Cerebellar nuclear complex (tissue), 1 donor: Measurements from ENCODE around the gene PHYKPL.
A peak's percentile ranks its signal among the peaks of the same experiment; 100 is the strongest.
"Not testable (repeated sequence)": the region's sequence is repeated elsewhere in the genome, so short reads cannot be mapped to it uniquely, and the experiment has no call there.

ENCODE experiments used
- DNase-seq, 2 experiments: peaks; one replicate each; lab custom pipeline; 2025; lab: John Stamatoyannopoulos, UW

The PHYKPL gene

DNA sequence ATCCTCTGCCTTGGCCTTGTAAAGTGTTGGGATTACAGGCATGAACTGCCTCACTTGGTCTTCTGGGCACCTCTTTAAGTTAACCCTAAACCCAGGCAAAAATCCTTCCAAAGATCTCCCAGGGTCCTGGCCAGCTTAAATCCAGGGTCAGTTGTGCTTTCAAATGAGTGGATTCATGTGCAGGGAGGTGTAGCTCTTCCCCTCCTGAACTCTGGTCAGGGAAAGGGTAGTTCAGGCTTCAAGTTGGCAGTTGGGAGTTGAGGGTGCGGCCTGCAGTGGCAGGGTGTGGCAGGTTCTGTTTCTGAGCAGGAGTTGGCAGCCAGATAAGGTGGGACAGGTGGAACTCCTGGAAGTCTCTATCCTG is 24.7 kb downstream of the PHYKPL start:
- no peak for DNase-seq

DNA sequence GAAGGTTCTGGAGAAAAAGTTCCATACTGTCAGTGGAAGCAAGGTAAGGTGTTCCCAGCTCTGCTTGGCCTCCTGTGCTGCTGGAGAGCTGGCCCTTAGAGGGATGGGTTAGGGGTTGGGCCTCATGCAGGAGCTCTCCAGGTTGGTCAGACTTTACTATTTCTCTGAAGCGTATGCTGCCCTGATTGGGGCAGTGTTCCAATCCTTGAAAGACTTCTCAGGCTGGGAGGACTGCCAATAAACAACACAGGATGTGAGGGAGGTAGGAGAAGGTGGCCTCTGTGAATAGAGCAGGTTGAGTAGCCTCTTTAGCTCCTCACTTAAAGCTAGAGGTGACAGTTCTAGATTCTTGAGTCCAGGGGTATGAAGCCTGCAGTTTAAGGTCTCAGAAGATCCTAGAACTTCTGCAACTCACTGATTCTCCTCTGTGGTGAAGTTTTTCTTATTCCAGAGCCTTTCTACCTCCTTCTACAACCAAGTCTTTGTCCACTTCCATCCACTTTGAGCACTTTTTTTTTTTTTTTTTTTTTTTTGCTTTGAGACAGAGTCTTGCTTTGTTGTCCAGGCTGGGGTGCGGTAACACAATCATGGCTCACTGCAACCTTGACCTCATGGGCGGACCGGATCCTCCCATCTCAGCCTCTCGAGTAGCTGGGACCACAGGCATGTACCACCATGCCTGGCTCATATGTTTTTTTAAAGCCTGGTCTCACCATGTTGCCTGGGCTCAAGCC is 25.3 kb downstream of the PHYKPL start:
- DNase-seq, result no peak

DNA sequence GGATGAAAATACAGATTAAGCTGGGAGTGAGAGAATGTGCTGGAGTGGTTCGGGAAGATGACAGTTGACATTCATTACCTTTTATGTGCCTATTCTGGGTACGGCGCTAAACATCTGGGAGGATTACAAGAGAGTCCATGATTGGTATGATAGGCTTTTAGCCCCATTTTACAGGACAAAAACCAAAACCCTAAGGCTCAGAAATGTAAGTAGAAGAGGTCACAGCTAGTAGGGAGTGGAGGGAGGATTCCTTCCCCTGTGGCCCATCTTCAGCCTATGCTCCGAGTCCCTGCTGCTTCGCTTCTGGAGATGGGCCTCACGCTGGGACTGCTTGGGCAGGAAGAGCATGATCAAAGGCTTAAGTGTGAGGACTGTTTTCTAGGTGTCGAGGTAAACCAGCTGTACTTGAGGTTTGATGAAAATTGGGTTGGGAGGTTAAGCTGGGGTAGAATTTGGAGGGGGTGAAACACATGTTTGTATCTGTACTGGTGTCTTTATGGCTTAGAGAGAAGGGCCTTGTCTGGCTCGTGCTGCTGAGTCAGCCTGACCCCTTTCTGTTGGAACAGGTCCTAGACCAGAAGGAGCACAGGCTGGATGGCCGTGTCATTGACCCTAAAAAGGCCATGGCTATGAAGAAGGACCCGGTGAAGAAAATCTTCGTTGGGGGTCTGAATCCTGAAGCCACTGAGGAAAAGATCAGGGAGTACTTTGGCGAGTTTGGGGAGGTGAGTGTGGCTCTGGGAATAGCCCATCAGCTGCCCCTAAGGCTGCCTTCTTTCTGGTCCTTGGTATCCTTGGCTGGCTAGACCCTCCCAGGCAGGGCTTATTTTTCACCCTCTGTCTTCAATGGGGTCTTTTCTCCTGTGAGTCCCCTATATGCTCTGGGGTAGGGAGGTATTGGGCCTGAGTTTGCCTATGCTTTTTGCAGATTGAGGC is 26.2 kb downstream of the PHYKPL start:
- DNase-seq, result no peak

DNA sequence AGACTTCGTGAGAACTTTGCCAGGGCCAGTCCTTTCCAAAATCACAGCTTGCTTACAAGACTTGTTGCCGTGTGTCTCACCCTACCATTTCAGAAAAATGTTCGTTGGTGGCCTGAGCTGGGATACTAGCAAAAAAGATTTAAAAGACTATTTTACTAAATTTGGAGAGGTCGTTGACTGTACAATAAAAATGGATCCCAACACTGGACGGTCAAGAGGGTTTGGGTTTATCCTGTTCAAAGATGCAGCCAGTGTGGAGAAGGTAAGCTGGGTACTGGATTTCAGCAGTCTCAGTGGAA is 26.9 kb downstream of the PHYKPL start:
- DNase-seq, result no peak

DNA sequence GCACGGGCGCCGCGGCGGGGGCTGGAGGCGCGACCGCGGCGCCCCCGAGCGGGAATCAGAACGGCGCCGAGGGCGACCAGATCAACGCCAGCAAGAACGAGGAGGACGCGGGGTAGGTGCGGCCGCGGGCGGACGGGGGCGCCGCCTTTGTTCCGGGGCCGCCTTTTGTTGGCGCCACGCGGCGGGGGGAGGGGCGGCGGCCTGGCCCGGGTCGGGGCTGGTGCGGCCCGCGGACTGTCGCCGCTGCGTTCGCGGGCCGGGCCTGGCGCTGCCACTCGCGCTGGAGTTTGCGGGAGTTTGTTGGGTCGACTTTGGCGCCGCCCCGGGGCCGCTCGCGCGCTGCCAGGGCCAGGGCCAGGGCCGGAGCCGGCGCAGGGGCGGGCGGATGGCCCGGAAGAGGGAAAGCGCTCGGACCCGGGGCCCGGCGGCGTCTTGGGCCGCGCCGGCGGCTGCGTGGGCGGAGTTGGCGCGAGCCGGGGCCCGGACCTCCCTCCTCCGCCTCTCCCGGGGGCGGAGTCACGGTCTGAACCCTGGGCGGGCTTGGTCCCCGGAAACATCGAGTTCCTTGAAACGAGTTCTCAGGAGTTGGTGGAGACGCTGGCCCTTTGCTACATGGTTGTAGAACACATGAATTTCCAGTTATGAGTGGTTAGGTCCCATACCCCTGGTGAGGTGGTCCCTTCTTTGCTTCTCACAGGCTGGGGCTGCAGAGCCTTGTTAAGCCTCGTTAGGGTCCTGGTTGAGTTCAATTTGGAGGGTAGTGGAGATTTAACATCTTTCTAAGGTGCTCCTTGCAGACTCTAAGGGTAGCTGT is 27.5 kb downstream of the PHYKPL start:
- DNase-seq, result no peak

DNA sequence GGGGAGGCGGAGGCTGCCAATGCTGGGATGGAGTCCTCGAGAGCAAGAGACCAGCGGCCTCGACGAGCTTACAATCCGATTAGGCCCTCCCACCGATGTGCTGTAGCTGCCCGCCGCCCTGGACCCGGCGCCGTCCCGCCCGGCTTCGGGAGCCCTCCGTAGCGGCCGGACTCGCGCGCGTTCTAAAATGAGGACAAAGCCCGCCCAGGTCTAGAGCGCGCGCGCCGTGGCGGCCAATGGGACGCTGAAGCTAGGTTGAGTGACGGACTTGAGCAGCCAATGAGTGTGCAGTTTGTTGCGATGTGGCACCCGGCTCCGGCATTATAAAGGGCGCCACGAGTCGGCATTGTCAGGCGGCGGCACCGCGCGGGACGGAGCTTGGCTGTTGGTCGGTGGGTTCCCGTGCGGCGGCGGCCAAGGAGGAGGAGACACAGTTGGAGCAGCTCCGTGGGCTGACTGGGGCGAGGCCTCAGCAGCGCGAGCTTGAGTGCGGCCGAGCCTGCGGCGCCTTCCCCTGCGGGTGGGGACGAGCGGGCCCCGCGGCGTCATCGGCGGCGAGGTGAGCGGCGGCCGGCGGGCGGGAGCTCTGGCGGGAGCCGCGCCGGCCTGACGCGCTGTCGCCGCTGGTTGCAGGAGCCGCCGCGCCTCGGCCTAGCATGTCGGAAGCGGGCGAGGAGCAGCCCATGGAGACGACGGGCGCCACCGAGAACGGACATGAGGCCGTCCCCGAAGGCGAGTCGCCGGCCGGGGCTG is 28.2 kb downstream of the PHYKPL start, which contains the start of gene HNRNPAB:
Gene HNRNPAB, plus strand, starts transcription at position 352 of the 753 bp plus-strand sequence. Its CDS starts 305 bp downstream, at position 657.
- DNase-seq, result peak; percentile 18 to 70

DNA sequence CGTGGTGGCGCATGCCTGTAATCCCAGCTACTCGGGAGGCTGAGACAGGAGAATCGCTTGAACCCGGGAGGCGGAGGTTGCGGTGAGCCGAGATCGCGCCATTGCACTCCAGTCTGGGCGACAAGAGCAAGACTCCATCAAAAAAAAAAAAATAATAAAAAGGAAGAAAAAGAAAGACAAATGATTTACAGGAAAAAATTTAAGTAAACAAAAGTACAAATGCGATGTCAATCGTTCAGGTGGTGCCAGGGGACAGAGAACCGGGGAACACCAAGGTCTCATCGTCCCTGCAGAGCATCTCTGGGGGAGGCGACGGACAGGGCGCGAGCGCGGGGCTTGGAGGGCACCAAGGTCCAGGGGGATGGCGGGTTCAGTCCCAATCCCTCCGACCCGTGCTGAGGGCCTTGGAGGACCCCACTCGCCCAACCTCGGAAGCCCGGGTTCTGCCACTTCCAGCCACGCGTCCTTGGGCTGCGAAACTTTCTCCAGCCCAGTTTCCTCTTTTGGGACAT is 28.9 kb downstream of the PHYKPL start:
- no peak for DNase-seq

DNA sequence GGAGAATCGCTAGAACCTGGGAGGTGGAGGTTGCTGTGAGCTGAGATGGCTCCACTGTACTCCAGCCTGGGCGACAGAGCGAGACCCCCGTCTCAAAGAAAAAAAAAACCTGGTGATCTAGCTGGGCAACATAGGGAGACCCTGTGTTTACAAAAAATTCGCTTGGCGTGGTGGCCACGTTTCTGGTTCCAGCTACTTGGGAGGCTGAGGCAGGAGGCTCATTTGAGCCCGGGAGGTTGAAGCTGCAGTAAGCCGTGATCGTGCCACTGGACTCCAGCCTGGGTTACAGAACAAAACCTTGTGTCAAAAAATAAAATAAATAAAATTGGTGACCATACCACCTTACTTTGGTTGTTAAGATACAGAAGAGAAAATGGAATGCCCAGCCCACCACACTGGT is 30.1 kb downstream of the PHYKPL start:
- DNase-seq, result no peak

DNA sequence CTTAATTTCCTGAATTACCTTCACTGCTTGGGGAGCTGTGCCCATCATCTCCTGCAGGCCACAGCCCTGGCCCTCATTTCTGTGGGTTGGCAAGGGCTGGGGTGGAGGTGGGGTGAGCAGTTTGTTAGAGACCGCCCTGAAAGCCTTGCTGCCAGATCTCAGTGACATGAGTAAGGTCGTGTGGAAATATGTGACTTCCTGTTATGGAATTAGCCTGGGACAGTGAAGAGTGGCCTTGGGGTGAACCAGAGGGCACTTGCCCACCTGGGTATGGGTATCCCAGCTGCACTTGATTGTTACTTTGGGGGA is 30.7 kb downstream of the PHYKPL start:
- no peak for DNase-seq

DNA sequence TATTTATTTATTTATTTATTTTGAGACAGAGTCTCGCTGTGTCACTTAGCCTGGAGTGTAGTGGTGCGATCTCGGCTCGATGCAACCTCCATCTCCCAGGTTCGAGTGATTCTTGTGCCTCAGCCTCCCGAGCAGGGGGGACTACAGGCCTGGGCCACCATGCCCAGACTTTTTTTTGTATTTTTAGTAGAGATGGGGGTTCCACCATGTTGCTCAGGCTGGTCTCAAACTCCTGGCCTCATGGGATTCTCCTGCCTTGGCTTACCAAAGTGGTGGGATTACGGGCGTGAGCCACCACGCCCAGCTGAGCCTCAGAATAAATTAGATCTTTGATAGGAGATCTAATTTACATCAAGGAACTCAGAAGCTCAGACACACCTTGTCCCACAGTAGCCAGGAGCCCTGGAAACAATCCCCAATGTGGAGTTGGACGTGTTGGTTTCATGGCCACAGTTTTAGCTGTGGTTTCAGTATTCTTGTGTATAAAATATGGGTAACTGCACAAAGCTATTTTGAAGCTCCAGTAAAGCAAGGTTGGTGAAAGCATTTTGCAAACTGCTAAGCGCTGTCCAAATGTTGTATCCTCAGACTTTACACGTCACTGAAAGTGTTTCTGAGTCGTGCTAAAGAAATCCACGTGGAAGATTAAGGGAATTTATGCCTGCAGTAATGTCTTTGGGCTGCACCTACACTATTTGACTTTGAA is 31.2 kb downstream of the PHYKPL start:
- DNase-seq, result no peak

DNA sequence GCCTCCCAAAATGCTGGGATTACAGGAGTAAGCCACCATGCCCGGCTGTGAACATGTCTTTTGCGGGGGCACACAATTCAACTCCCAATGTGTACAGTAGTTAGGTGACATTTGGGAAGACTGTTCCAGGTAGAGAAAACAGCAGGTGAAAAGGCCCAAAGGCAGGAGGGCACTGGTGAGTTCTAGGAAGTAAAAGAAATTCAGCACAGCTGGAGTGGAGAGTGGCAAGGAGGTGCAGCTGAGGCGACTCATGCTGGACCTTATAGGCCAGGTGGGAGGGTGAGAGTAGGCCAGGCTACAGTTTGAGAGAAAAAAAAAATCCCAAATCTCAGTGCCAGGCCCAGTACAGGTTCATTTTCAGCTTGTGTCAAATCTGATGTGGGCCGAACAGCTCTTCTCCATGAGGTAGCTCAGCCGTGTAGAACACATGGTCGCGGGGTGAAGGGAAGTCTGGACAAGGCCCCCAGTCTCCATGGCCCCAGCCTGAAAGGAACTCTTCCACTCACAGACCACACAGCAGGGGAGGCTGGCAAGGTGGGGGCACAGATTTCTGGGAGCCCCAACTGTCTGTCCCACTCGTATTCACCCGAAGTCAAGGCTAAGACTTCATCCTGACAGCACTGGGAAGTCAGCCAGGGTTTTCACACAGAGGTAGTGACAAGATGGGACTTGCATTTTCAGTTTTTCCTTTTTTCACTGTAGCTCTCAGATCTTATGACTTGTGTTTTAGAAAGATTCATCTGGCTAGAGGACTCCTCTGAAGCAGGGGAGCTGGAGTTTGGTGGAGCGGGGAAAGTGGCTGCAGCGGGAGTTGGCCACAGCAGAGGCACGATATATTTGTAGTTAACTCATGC is 32.8 kb downstream of the PHYKPL start:
- DNase-seq, result no peak

DNA sequence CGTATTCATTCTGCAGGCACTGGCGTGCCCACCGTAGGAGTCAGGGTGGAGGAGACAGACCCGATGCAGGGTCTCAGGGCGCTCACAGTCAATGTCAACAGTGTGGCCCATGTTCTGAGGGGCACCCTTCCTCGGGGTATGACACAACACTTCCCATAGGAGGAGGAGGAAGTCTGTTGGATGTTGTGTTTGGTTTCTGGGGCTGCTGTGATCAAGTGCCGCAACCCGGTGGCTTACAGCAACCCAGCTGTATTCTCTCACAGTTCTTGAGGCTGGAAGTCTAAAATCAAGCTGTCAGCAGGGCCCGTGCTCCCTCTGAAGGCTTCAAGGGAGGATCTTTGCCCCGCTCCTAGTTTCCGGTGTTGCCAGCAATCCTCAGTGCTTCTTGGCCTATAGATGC is 33.9 kb downstream of the PHYKPL start:
- DNase-seq, result no peak

DNA sequence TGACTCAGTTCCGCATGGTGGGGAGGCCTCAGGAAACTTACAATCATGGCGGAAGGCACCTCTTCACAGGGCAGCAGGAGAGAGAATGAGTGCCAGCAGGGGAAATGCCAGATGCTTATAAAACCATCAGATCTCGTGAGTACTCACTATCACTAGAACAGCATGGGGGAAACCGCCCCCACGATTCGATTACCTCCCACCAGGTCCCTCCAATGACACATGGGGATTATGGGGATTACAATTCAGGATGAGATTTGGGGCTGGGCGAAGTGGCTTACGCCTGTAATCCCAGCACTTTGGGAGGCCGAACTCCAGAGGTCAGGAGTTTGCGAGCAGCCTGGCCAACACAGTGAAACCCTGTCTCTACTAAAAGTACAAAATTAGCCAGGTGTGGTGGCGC is 34.5 kb downstream of the PHYKPL start:
- not testable (repeated sequence) for DNase-seq

DNA sequence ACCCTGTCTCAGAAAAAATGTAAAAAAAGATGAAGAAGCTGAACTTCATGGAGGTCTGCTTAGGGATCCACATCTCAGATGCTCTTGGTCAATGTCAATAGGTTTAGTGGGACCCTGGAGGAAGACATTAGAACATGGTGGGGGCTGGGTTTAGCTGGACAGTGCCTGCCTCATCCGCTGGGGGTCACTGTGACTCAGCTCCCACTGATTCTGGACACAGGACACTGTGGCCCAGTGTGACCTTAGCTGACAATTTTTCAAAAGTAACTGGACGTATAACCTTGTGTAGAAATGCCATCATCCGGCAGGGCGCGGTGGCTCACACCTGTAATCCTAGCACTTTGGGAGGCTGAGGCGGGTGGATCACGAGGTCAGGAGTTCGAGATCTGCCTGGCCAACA is 35.6 kb downstream of the PHYKPL start:
- DNase-seq, result no peak

DNA sequence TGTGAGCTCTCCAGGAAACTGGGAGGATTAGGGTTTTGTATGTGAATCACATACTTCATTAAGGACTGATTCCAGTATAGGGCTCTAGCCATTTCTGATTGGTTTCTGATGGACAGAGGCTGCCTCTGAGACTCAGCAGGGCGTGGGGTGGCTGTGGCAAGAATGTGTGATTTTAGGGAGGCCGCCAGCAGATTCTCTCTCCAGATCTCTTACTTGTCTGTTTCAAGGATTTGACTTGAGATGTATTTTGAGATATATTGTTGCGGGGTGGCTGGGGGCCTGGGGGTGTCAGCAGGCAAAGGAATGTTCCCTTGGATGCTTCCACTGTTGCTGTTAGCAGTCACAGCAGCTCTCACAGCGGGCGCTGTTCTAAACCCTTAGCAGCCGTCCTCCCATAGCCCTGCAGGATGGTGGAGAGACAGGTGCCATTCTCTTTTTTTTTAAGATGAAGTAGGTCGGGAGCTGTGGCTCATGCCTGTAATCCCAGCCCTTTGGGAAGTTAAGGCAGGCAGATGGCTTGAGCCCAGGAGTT is 36.3 kb downstream of the PHYKPL start:
- no peak for DNase-seq

DNA sequence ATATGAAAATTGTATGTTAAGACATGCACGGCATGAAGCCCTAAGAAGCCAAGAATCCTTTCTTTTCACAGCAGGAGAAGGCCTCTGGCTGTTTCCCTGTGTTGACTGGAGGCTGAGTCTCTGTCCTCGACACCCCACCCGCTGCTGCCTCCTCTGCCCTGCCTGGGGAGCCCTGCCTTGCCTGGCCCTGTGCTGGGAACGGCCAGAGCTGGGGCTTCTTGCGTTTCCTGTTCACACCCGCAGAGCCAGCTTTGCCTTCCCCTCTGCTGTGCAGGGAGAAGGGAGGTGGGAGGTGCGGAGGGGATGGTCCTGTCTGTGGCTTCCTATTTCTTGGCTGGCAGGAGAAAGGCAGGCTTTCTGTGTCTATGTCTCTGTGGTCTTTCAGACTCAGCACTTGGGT is 38.6 kb downstream of the PHYKPL start:
- no peak for DNase-seq

DNA sequence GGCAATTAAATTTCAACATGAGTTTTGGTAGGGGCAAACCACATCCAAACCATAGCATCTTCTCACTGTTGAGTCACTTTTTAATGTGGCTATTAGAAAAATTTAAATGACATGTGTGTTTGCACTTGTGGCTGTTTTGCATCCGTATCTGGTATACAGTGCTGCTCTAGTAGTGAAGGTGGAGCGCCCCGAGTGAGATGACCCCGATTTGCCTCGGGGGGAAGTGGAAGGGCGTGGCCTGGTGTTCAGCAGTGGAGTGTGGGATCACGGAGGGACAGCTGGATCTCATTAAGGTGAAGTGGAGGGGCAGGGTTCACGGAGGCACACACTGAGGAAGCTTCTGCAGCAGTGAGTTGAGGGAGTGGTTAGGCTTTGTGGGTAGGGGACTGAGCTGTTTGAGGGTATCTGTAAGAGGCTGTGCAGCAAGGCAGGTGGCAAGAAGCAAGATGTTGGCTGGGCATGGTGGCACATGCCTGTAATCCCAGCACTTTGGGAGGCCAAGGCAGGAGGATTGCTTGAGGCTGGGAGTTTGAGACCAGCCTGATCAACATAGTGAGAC is 39.3 kb downstream of the PHYKPL start:
- DNase-seq, result no peak

DNA sequence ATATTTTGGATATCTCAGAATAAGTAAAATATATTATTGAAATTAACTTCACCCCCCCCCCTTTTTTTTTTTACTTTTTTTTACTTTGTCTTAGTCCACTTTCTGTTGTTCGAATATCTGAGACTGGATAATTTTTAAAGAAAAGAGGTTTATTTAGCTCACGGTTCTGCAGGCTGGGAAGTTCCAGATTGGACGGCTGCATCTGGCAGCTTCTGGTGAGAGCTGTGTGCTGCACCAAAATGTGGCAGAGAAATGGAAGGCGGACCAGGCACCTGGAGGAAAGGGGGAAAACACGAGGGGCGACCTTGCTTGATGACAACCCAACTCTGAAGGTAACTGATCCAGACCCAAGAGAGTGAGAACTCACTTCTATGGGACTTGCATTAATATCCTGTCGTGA is 39.8 kb downstream of the PHYKPL start:
- DNase-seq, result no peak

DNA sequence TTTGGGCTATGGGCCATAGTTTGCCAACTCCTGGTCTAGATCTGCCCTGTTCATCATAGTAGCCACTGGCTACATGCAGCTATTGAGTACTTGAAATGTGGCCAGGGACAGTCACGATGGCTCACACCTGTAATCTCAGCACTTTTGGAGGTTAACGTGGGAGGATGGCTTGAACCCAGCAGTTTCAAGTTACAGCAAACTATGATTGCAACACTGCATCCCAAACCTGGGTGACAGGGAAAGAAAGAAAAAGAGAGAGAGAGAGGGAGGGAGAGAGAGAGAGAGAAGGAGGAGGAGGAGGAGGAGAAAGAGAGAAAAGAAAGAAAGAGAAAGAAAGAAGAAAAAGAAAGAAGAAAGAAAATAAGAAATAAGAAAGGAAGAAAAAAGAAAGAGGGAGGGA is 40.4 kb downstream of the PHYKPL start:
- no peak for DNase-seq

DNA sequence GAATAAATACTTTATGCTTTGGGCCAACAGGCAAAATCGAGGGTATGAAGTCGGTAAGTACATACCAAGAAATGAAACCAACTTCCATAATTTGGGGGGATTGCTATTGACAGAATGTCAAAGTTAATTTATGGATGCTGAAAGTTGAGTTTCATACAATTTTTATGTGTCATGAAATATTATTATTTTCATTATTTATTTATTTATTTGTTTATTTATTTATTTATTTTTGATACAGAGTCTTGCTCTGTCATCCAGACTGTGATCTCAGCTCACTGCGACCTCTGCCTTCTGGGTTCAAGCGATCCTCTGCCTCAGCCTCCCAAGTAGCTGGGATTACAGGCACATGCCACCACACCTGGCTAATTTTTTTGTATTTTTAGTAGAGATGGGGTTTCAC is 40.9 kb downstream of the PHYKPL start:
- no peak for DNase-seq
